DOHH2 (cell line): ENCODE results near the gene PRDM16.

Source experiments
- H3F3A ChIP-seq: fragments of 200-600 bp; sonication (generic), shearing (Covaris generic); 2 replicates; pipeline ENCODE4 v1.6.0; 2016; ENCODE audit warnings: antibody characterized with exemption, mild to moderate bottlenecking; ENCODE audit not compliant: control insufficient read depth, insufficient read depth
- H3K27ac ChIP-seq: fragments of 200-600 bp; sonication (generic); 2 replicates; pipeline ENCODE4 v1.5.1; 2014; ENCODE audit warnings: low read depth, mild to moderate bottlenecking, low read length, moderate library complexity
- H3K27me3 ChIP-seq: fragments of 200-600 bp; sonication (generic); 2 replicates; pipeline ENCODE4 v1.6.1; 2014; ENCODE audit warnings: mild to moderate bottlenecking, low read length, mixed read lengths; ENCODE audit not compliant: control insufficient read depth
- H3K36me3 ChIP-seq: fragments of 200-600 bp; sonication (generic); 2 replicates; pipeline ENCODE4 v1.6.1; 2014; ENCODE audit warnings: mild to moderate bottlenecking, low read length, moderate library complexity, mixed read lengths; ENCODE audit not compliant: control insufficient read depth
- H3K4me1 ChIP-seq: fragments of 200-600 bp; sonication (generic); 2 replicates; pipeline ENCODE4 v1.6.1; 2014; ENCODE audit warnings: mild to moderate bottlenecking, low read length, mixed read lengths; ENCODE audit not compliant: control insufficient read depth
- H3K4me2 ChIP-seq: fragments of 200-600 bp; sonication (generic); 2 replicates; pipeline ENCODE4 v1.6.0; 2014; ENCODE audit warnings: mild to moderate bottlenecking, low read length, moderate library complexity
- H3K4me3 ChIP-seq: fragments of 200-600 bp; sonication (generic); 2 replicates; pipeline ENCODE4 v1.5.1; 2014; ENCODE audit warnings: mild to moderate bottlenecking, low read length, mixed read lengths
- H3K79me2 ChIP-seq: fragments of 200-600 bp; sonication (generic); 2 replicates; pipeline ENCODE4 v1.6.1; 2014; ENCODE audit warnings: mild to moderate bottlenecking, low read length, mixed read lengths; ENCODE audit not compliant: control insufficient read depth
- H3K9me2 ChIP-seq: fragments of 200-600 bp; sonication (generic); replicated peaks from 2 replicates; pipeline ENCODE4 v1.6.1; 2014; ENCODE audit warnings: mild to moderate bottlenecking, low read length, mixed read lengths; ENCODE audit not compliant: control insufficient read depth
- H3K9me3 ChIP-seq: fragments of 200-600 bp; sonication (generic); 2 replicates; pipeline ENCODE4 v1.6.1; 2014; ENCODE audit warnings: antibody characterized with exemption, low read length, mixed read lengths; ENCODE audit not compliant: control insufficient read depth, insufficient read depth
- H4K20me1 ChIP-seq: fragments of 200-600 bp; sonication (generic); 2 replicates; pipeline ENCODE4 v1.6.0; 2014; ENCODE audit warnings: low read depth, mild to moderate bottlenecking, antibody characterized with exemption, low read length, moderate library complexity; ENCODE audit not compliant: control insufficient read depth, insufficient read depth
- EZH2phosphoT487 ChIP-seq: fragments of 200-600 bp; sonication (generic); IDR thresholded peaks from 2 replicates; pipeline ENCODE4 v1.6.1; 2017; ENCODE audit warnings: borderline replicate concordance, mild to moderate bottlenecking, antibody characterized with exemption, low read length, moderate library complexity, mixed read lengths
- TF ChIP-seq, protein P1 (sequence below): fragments of 200-600 bp; sonication (generic); IDR thresholded peaks from one replicate; pipeline ENCODE4 v1.5.1; 2014; ENCODE audit warnings: antibody characterized with exemption, mild to moderate bottlenecking, low read depth, low read length; ENCODE audit not compliant: poor library complexity, severe bottlenecking

Gene PRDM16

GRCh38 chr1:3192361-3192760 lies 123.4 kb downstream of the PRDM16 start:
- no peaks in the 10 kb centered on the region for H3K4me1 ChIP-seq
- no peak overlapping the region for H3K4me3 ChIP-seq
- no peak for TF ChIP-seq EZH2phosphoT487
- TF ChIP-seq, protein P1, sequence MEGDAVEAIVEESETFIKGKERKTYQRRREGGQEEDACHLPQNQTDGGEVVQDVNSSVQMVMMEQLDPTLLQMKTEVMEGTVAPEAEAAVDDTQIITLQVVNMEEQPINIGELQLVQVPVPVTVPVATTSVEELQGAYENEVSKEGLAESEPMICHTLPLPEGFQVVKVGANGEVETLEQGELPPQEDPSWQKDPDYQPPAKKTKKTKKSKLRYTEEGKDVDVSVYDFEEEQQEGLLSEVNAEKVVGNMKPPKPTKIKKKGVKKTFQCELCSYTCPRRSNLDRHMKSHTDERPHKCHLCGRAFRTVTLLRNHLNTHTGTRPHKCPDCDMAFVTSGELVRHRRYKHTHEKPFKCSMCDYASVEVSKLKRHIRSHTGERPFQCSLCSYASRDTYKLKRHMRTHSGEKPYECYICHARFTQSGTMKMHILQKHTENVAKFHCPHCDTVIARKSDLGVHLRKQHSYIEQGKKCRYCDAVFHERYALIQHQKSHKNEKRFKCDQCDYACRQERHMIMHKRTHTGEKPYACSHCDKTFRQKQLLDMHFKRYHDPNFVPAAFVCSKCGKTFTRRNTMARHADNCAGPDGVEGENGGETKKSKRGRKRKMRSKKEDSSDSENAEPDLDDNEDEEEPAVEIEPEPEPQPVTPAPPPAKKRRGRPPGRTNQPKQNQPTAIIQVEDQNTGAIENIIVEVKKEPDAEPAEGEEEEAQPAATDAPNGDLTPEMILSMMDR: no peak
- no peaks in the 10 kb centered on the region for H4K20me1 ChIP-seq
- no peak overlapping the region for H3K4me2 ChIP-seq
- H3K9me2 ChIP-seq: no peaks in the 10 kb centered on the region
- H3F3A ChIP-seq: no peaks in the 10 kb centered on the region
- no peaks in the 10 kb centered on the region for H3K36me3 ChIP-seq
- no peaks in the 10 kb centered on the region for H3K27me3 ChIP-seq
- H3K79me2 ChIP-seq: no peaks in the 10 kb centered on the region
- no peaks in the 10 kb centered on the region for H3K9me3 ChIP-seq
- H3K27ac ChIP-seq: no peak overlapping the region

- no peaks in the 10 kb centered on the region for H3K36me3 ChIP-seq
- H3K9me2 ChIP-seq: no peaks in the 10 kb centered on the region
- no peaks in the 10 kb centered on the region for H3K9me3 ChIP-seq
- H3K4me3 ChIP-seq: no peak overlapping the region
- no peaks in the 10 kb centered on the region for H3K4me1 ChIP-seq
- H3K4me2 ChIP-seq: no peak overlapping the region
- no peak overlapping the region for H3K27ac ChIP-seq
- no peaks in the 10 kb centered on the region for H3K79me2 ChIP-seq
- TF ChIP-seq EZH2phosphoT487: no peak
- TF ChIP-seq, protein P1: no peak
- no peaks in the 10 kb centered on the region for H3K27me3 ChIP-seq
- H3F3A ChIP-seq: no peaks in the 10 kb centered on the region
- no peaks in the 10 kb centered on the region for H4K20me1 ChIP-seq
Measured at GRCh38 chr1:3192825-3193224, 123.8 kb downstream of the PRDM16 start.

- TF ChIP-seq, protein P1: no peak
- TF ChIP-seq EZH2phosphoT487: no peak
- Histone ChIP-seq H3K4me1 (no peaks in the 10 kb centered on the region), H4K20me1 (no peaks in the 10 kb centered on the region), H3K9me3 (no peaks in the 10 kb centered on the region), H3F3A (no peaks in the 10 kb centered on the region), H3K4me2 (no peak overlapping the region), H3K27me3 (no peaks in the 10 kb centered on the region), H3K36me3 (no peaks in the 10 kb centered on the region), H3K9me2 (no peaks in the 10 kb centered on the region), H3K27ac (no peak overlapping the region), H3K4me3 (no peak overlapping the region), H3K79me2 (no peaks in the 10 kb centered on the region)
Measured at GRCh38 chr1:3193811-3194210, 124.8 kb downstream of the PRDM16 start.
